AML-193 (cell line): ENCODE measurements around the gene PANX1.

Experiments
- DNase-seq, 2 experiments: peaks; one replicate each; lab custom pipeline; 2025; lab: John Stamatoyannopoulos, UW

Gene PANX1

DNA sequence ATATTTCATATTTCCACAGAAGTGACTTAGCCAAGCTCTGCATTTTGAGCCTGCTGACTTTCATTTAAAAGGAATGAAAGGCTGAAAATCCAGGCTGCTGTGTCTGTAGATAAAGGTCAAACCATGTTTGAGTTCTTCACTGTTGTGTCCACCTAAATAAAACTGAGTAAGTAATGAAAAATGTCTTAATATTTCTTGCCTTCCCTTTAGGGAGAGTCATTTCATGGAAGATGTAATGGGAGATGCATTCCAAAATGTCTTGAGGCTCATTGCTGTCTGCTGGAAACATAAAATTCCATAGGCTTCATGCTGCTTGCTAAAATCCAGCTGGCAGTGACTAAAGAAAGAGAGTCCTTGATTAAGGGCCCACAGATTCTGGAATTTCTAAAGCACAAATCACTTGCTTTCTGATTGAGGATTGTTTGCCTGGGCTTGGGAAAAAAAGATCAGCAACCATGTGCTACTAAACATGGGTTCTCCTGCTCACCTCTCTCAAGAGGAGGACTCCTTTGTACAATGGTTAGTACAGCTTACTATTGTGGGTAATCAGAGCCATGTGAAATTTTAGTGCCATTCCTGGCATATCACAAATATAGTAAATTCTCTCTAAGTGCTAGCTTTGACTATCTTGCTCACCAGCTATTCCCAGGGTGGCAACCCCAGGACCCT lies 56.9 kb downstream of the PANX1 start:
- DNase-seq = no peak

DNA sequence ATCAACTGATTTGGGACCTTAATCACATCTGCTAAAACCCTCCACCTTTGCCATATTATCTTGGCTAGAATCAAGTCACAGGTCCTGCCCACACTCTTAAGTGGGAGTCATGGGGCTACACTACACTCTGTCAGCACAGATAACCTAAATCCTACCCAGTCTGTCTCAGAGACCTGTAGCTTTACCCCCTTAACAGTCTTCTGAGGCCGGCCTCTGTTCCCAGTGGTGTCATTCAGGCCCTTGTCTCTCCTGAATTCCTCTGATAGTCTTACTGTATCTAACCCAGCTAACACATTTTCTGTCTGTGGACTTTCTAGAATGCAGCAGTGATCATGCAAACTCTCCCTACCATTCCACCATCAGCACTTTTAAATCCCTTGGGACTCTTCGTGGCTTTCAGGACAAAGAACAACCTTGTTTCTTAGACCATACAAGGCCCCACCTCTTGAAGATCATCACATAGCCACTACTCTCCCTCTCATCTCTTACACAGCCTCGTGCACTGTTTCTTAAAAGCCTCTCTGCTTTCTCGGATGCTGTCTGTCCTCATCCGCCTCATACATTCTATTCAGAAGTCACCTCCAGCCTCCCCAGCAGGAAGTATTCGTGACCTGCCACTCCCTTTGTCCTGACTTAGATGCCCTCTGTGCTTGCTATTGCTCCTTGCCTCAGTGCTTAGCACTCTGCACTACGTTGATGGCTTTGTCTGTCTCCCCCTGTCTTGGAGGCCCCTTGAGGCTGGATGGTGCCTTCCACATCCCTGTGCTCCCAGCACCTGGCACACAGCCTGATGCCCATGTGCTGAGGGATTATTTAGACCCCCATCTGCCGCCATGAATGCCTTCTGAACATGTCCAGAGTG lies 57.9 kb downstream of the PANX1 start:
- DNase-seq = no peak

DNA sequence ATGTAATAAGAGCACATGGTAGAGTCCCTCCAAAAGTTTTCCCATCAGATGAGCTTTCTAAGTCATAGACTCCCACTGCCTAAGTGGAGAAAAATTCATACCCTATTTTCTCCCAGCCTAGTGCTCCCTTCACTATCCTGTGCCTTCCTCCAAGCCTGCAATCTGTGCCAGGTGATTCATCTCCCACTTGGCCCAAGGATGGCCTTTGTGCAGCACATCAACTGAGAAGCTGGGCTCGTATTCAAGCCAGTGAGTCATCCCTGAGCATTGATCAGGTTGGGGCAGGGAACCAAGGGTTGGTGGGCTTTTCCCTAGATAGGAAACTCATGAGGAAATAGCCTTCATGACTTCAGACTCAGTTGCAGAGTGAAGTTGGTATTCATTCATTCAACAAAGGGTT lies 64.6 kb downstream of the PANX1 start:
- DNase-seq = no peak

DNA sequence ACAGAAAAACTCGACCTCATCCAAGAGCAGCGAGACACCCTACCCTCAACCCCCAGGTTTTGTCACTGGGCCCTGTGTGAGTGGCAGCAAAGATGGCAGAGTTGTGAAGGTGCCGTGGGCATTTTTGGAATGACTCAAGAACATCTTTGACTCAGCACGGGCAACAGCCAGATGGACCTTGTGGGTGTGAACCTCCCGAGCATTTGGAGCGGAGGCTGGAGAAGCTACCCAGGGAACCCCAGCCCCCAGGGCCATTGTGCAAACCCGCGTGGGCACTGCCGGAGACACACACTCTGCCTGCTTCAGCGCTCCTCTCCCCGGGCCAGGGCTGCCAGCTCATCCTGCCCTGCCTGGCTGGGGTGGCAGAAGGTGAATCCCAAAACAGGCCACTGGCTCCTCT lies 66.1 kb downstream of the PANX1 start:
- no peak for DNase-seq

DNA sequence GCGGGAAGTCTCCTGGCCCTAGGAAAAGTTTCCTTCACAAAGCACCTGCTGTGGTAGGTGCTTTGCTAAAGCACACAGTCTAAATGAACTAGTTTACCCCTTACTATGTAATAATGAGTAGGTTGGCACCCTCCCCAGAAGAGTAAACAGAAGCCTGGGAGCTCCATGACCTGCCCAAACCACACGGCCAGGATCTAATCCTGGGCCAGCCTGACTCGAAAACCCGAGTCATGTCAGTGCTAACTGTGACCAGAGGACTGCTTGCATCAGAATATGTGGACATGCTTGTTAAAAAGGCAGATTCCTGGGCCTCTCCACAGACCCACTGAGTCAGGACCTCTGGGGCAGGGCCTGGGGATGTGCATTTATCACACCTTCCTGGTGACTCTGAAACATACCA lies 67.7 kb downstream of the PANX1 start:
- DNase-seq = no peak

DNA sequence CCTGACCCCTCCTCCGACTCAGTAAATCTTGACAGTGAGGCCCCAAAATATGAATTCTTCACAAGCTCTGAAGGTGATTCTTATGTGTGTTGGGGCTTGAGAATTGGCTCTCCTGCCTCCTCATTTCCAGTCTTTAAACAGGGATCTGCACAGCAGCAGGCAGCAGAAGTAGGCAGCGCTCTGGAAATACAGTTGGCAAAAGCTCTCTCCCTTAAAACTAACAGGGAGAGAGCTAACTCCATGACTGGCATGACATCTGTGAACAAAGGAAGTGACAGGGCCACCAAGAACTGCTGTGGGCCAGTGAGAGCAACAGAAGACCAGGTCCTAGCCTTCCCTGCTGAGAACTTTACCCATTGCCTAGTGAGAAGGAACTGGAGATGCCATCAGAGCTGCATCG lies 70.1 kb downstream of the PANX1 start:
- DNase-seq = no peak

DNA sequence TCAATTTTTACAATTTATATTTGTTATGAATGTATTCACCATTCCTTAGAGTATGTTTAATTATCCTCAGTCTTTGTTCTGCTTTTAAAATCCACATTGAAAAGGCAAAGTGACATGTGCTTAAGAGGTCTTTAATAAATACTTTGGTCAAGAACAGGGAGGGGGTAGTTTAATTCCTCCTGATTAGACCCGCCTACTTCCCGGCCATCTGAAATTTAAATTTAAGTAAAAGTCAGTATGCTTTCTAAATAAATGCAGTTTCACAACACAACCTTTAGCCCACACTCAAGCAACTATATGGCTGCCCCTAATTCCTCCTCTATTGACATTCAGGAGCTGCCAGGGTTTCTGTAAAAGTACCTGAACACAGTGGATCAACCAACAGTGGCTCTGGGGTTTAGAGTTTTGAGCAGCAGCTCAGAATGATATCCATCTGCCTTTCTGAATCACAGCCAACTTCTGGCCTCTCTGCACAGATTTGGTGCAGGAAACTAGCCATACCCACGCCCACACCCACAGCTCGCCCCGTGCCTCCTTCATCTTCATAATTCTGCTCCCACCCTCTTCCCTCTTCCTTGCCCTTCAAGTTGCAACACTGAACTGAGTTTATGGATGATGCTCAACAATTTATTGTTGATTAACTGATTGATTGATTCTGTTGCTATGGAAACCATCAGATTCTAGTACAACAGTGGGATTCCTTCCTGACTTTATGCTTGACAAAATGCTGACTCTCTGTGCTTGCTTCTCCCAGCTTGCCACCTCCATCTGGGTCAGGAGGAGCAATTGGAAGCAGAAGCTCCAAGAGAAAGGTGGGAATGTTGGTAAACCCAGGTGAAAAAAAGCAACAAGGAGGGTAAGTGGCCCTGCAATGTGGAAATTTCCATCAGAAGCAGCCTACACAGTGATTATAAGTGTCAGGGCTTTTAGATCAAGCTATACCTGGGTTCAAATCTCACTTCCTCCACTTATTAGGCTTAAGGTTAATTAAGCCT lies 70.8 kb downstream of the PANX1 start:
- no peak for DNase-seq

DNA sequence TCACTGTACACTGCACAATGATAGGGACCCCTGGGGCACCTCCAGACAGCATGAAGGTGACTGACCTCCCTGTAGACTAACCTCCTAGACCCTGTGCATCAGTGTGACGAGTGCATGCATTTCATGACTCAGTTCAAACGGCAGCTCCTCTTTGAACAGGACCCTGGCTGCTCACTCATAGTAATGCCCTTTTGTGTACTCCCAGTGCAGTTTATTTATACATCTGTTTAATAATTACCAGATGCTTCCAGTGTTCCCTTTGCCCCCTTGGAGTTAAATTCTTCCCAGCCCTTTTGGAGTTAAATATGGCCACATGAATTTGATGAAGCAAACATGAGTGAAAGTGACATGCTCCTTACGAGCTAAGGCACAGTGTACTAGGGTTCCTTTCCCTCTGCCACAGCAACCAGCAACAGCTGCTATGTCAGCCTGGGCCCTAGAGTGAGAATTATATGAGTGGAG lies 72.4 kb downstream of the PANX1 start:
- no peak for DNase-seq

DNA sequence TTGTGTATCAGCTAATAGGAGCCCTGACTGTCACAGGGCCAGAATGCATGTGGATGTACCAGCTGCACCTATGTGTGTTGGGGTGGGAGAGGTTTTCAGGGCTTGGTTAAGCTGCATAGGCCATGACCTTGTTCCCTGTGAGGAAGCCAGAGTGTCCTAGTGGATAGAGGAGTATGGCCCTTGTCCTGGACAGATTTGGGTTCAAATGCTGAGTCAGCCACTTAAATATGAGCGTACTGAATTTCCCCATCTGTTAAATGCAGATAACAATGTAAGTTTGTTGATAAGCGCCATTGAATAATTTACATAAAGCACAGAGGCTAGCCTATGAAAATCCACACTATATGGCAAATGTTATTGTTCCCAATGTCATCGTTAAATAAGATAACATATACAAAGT lies 74.4 kb downstream of the PANX1 start:
- no peak for DNase-seq

DNA sequence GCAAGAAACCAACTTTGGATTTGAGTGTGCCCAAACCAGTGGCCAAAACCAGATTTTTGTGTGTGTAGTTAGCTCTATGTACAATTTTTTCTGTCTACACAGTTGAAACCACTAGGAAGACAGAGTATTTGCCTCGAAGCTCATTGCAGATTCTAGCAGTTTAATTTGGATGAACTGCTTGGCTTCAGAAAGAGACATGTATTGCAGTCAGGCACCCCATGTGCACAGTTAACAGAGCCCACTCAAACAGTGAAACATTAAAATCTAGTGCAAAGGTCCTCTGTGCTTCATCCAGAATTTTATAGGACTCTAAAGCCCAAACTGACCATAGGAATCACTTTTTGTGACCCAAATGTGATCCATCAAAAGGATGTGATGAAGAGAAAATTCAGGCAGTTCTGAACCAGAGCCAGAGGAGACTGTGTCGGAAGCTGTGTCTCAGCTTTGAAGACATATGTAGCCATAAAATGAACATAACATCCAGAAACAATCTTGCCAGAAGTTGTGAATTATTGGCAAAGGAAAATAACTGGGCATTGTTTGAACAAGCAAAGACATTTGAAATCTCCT lies 82.7 kb downstream of the PANX1 start:
- DNase-seq = no peak

DNA sequence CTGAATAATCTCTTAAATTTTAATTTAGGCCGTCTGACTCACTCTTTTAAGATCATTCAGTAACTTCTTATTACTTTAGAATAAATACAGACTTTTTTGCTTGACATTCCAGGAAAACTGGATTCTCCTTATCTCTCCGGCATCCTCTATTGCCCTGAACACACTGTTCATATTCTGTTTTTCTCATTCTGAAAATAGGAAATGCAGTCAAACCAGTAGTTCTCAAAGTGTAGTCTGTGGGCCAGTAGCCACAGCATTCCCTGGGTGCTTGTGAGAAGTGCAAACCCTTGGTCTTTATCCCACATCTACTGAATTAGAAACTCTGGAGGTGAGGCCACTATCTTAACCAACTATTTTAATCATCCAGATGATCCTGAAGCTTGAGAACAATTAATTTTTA lies 84.3 kb downstream of the PANX1 start:
- DNase-seq = no peak

DNA sequence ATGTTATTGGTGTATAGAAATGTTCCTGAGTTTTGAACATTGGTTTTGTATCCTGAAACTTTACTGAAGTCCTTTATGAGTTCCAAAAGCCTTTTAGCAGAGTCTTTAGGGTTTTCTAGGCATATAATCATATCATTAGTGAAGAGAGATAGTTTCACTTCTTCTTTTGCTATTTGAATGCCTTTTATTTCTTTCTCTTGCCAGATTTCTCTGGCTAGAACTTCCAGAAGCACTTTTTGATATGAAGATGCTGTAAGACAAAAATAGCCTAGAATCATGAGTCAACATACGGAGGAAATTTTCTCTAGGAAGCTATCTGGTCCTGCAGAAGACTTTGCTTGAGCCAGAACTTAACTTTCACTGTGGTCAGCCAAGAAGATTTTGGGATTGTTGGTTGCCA lies 89.1 kb downstream of the PANX1 start:
- DNase-seq = no peak

DNA sequence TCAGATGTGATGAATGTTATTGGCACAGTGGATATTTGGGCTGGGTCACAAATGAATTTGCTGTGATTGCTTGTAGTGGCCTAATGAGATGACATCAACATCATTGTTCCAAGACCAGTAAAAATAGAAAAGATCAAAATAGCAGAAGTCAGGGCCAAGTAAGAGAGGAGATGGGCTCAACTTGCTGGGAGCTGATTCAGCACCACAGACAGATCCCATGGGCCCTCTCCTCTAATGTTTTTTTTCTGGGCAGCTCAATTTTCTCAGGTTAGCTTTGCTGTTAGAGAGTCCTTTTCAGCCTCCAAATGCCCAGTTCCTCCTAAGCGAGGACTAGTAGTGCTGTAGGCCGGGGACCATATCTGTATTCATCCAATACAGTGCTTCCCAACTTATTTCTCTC lies 89.7 kb downstream of the PANX1 start:
- DNase-seq = no peak

DNA sequence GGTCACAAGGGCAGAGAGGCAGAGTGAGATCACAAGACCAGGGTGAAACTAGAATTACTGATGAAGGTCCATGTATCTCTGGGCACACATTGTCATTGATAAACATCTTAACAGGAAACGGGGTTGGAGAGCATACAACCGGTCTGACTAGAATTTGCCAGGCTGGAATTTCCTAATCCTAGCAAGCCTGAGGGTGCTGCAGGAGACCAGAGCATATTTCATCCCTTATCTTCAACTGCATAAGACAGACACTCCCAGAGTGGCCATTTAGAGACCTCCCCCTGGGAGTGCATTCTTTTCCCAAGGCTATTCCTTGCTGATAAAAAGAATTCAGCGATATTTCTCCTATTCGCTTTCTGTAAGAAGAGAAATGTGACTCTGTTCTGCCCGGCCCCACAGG lies 91.1 kb downstream of the PANX1 start:
- no peak for DNase-seq

DNA sequence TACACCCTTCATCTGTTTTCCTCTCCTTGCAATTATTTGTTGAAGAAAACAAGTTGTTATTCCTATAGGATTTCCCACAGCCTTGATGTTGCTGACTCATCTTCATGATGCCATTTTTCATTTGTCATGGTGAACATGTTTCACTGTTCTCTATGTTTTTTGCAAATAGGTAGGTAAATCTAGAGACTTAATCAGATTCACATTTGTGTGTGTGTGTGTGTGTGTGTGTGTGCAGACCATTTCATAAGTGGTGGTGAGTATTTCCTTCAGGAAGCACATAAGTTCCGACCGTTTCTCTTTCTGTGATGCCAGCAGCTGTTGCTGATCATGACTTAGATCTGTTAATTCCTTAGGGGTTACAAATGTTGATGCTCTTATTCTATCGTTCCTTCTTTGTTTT lies 95.4 kb downstream of the PANX1 start:
- DNase-seq = no peak
